GM23248 (cell line): ENCODE results near the gene GLIS2. TPM values are rescaled to one million over a fixed set of nuclear protein-coding genes. Genes with fewer than 3 reads are reported as not detected.

ENCODE experiments used
- DNase-seq: peaks from one replicate; pipeline ENCODE4 v3.0.0-alpha.2; 2015
- H2AFZ ChIP-seq: fragments of 200-600 bp; sonication (generic); 2 replicates; pipeline ENCODE4 v1.6.1; 2016; ENCODE audit warnings: antibody characterized with exemption
- H3F3A ChIP-seq: fragments of 200-600 bp; sonication (generic); 2 replicates; pipeline ENCODE4 v1.6.1; 2016; ENCODE audit warnings: mild to moderate bottlenecking, antibody characterized with exemption, mixed run types; ENCODE audit not compliant: insufficient read depth
- H3K27ac ChIP-seq: fragments of 200-600 bp; sonication (generic); 2 replicates; pipeline ENCODE4 v1.5.1; 2016; ENCODE audit warnings: mild to moderate bottlenecking
- H3K27me3 ChIP-seq: fragments of 200-600 bp; sonication (generic); replicated peaks from 2 replicates; pipeline ENCODE4 v1.6.1; 2016; ENCODE audit warnings: mild to moderate bottlenecking; ENCODE audit not compliant: insufficient read depth
- H3K36me3 ChIP-seq: fragments of 200-600 bp; sonication (generic); 2 replicates; pipeline ENCODE4 v1.6.1; 2016; ENCODE audit warnings: low read depth, mild to moderate bottlenecking
- H3K4me1 ChIP-seq: fragments of 200-600 bp; sonication (generic); 2 replicates; pipeline ENCODE4 v1.6.1; 2016; ENCODE audit warnings: mild to moderate bottlenecking; ENCODE audit not compliant: insufficient read depth
- H3K4me2 ChIP-seq: fragments of 200-600 bp; sonication (generic); one replicate; pipeline ENCODE4 v1.6.1; 2016; ENCODE audit warnings: mild to moderate bottlenecking; ENCODE audit not compliant: unreplicated experiment
- H3K4me3 ChIP-seq: fragments of 200-600 bp; sonication (generic); 2 replicates; pipeline ENCODE4 v1.5.1; 2016; ENCODE audit warnings: mild to moderate bottlenecking
- H3K79me2 ChIP-seq: fragments of 200-600 bp; sonication (generic); 2 replicates; pipeline ENCODE4 v1.6.1; 2016; ENCODE audit warnings: mild to moderate bottlenecking; ENCODE audit not compliant: insufficient read depth
- H3K9ac ChIP-seq: fragments of 200-600 bp; sonication (generic); 2 replicates; pipeline ENCODE4 v1.6.1; 2016; ENCODE audit warnings: mild to moderate bottlenecking
- H3K9me2 ChIP-seq: fragments of 200-600 bp; sonication (generic); 2 replicates; pipeline ENCODE4 v1.6.1; 2016; ENCODE audit warnings: mixed run types, mild to moderate bottlenecking, moderate library complexity; ENCODE audit not compliant: insufficient read depth
- H3K9me3 ChIP-seq: fragments of 200-600 bp; sonication (generic); one replicate; pipeline ENCODE4 v1.6.1; 2017; ENCODE audit warnings: low read depth
- H4K20me1 ChIP-seq: fragments of 200-600 bp; sonication (generic); 2 replicates; pipeline ENCODE4 v1.6.0; 2016; ENCODE audit not compliant: insufficient read depth
- EZH2 ChIP-seq: fragments of 200-600 bp; sonication (generic); IDR thresholded peaks from 2 replicates; pipeline ENCODE4 v1.6.1; 2018; ENCODE audit warnings: antibody characterized with exemption, mild to moderate bottlenecking; ENCODE audit not compliant: insufficient read depth, poor library complexity, severe bottlenecking
- EZH2phosphoT487 ChIP-seq: fragments of 200-600 bp; sonication (generic); IDR thresholded peaks from 2 replicates; pipeline ENCODE4 v1.6.1; 2018; ENCODE audit warnings: antibody characterized with exemption, moderate library complexity, mild to moderate bottlenecking, low read depth; ENCODE audit not compliant: insufficient read depth
- WGBS, 2 experiments: methylation state at CpG; one replicate each; pipeline ENCODE4 v1.1.6; 2015 to 2017; ENCODE audit warnings: low lambda C conversion rate in 2 of 2, low coverage in 1 of 2; ENCODE audit errors: missing lambda C conversion rate in 2 of 2; 5-methylcytosine and 5-hydroxymethylcytosine counted together
- in situ Hi-C: fragments of 300-500 bp; cut with MboI; formaldehyde crosslinking; loops from 2 replicates; pipeline ENCODE4 v1.15.0; 2020
- polyA plus RNA-seq: library from polyadenylated mRNA; unstranded; fragments of >200 nt; fragmentation: Nextera tagmentation; extraction: Ambion mirVana; gene quantifications from 2 replicates; pipeline ENCODE4 v1.2.1, GENCODE V29; 2016
- total RNA-seq: library from RNA; depleted of rRNA; stranded (reverse); fragments of >200 nt; shearing (Covaris generic); gene quantifications from 2 replicates; pipeline ENCODE4 v1.2.3, GENCODE V29; 2014

GLIS2 gene
- total and polyA plus RNA-seq, 2 experiments from 2014 or later = 2.9 to 6.8 TPM

- Histone ChIP-seq H4K20me1 (no peaks in the 10 kb centered on the region), H3F3A (no peaks in the 10 kb centered on the region), H3K4me1 (no peaks in the 10 kb centered on the region), H3K4me2 (no peak overlapping the region), H3K27ac (no peak overlapping the region), H3K9me2 (no peaks in the 10 kb centered on the region), H3K9me3 (no peaks in the 10 kb centered on the region), H3K79me2 (no peaks in the 10 kb centered on the region), H3K4me3 (no peak overlapping the region), H3K27me3 (no peaks in the 10 kb centered on the region), H3K9ac (no peak overlapping the region), H2AFZ (no peak overlapping the region), H3K36me3 (no peaks in the 10 kb centered on the region)
- DNase-seq = no peak
- TF ChIP-seq EZH2 (no peak), EZH2phosphoT487 (no peak)
- in situ Hi-C loops = no loop called here
- WGBS, 2 experiments = 90 to 91% methylated on average over 11 to 12 of the region's 12 CpGs
These were observed 46.1 kb downstream of the GLIS2 start for GRCh38 chr16:4361944-4362311.

- H3K4me3 ChIP-seq = no peak overlapping the region
- TF ChIP-seq EZH2 (no peak), EZH2phosphoT487 (no peak)
- no peaks in the 10 kb centered on the region for H3F3A ChIP-seq
- H3K79me2 ChIP-seq = no peaks in the 10 kb centered on the region
- H3K27me3 ChIP-seq = no peaks in the 10 kb centered on the region
- 75 to 79% methylated on average over 18 to 19 of the region's 19 CpGs for WGBS, 2 experiments
- H3K4me1 ChIP-seq = no peaks in the 10 kb centered on the region
- H3K36me3 ChIP-seq = no peaks in the 10 kb centered on the region
- no peak overlapping the region for H3K27ac ChIP-seq
- H4K20me1 ChIP-seq = no peaks in the 10 kb centered on the region
- DNase-seq = no peak
- no peak overlapping the region for H3K4me2 ChIP-seq
- H3K9me2 ChIP-seq = no peaks in the 10 kb centered on the region
- no peak overlapping the region for H3K9ac ChIP-seq
- H2AFZ ChIP-seq = no peak overlapping the region
- in situ Hi-C loops = no loop called here
- no peaks in the 10 kb centered on the region for H3K9me3 ChIP-seq
These were observed 46.7 kb downstream of the GLIS2 start for GRCh38 chr16:4362476-4363135.

- Histone ChIP-seq H3K4me1 (peaks cover 9% of the 10 kb centered on the region), H3K4me3 (no peak overlapping the region)
These were observed 48.5 kb downstream of the GLIS2 start for GRCh38 chr16:4364196-4365013.

GRCh38 chr16:4365014-4365406 is 49.1 kb downstream of the GLIS2 start:
- H3K9me2 ChIP-seq = no peaks in the 10 kb centered on the region
- H3K79me2 ChIP-seq = no peaks in the 10 kb centered on the region
- H3K27me3 ChIP-seq = no peaks in the 10 kb centered on the region
- H3K9ac ChIP-seq = no peak overlapping the region
- no peaks in the 10 kb centered on the region for H3K36me3 ChIP-seq
- H3K9me3 ChIP-seq = no peaks in the 10 kb centered on the region
- DNase-seq = no peak
- H3K4me3 ChIP-seq = no peak overlapping the region
- TF ChIP-seq EZH2phosphoT487 (no peak), EZH2 (no peak)
- no peak overlapping the region for H3K27ac ChIP-seq
- H3K4me2 ChIP-seq = no peak overlapping the region
- whole genome bisulfite sequencing, 2 experiments = 93 to 95% methylated on average over 8 to 10 of the region's 10 CpGs
- H3K4me1 ChIP-seq = peaks cover 10% of the 10 kb centered on the region
- H2AFZ ChIP-seq = no peak overlapping the region
- no peaks in the 10 kb centered on the region for H4K20me1 ChIP-seq
- 0 out of 2 replicates have a peak, but pooled peaks cover 9% of the 10 kb centered on the region for H3F3A ChIP-seq
- in situ Hi-C loops = no loop called here

More at GRCh38 chr16:4364196-4365013, 48.5 kb downstream of the GLIS2 start:
- no peak overlapping the region for H3K4me2 ChIP-seq
- H2AFZ ChIP-seq = no peak overlapping the region
- no peak overlapping the region for H3K9ac ChIP-seq
- H3K9me3 ChIP-seq = no peaks in the 10 kb centered on the region
- no peaks in the 10 kb centered on the region for H3K27me3 ChIP-seq
- WGBS, 2 experiments = 90 to 97% methylated on average over 19 to 36 of the region's 37 CpGs
- no peak for DNase-seq
- H3K9me2 ChIP-seq = no peaks in the 10 kb centered on the region
- no peak overlapping the region for H3K27ac ChIP-seq
- in situ Hi-C loops = no loop called here
- H3F3A ChIP-seq = 0 out of 2 replicates have a peak, but pooled peaks cover 4% of the 10 kb centered on the region
- no peaks in the 10 kb centered on the region for H4K20me1 ChIP-seq
- H3K79me2 ChIP-seq = no peaks in the 10 kb centered on the region
- TF ChIP-seq EZH2 = no peak
- no peak for TF ChIP-seq EZH2phosphoT487
- H3K36me3 ChIP-seq = no peaks in the 10 kb centered on the region
